ENCODE data around the gene TCP11L2.

- no peak for TF ChIP-seq EZH2 (IDR thresholded peaks at IDR 0.05)
- TF ChIP-seq CTCF (IDR thresholded peaks at IDR 0.05): no peak
- TF ChIP-seq EZH2phosphoT487 (IDR thresholded peaks at IDR 0.05): no peak
These were observed 28.5 kb upstream of the TCP11L2 start for GRCh38 chr12:106274012-106274411.

Measured in neural progenitor cell (in vitro differentiated cells).